ENCODE data around the gene PSMC3.
A peak's percentile ranks its signal among the peaks of the same experiment; 100 is the strongest.

PSMC3 gene

GRCh38 chr11:47413351-47413750 is 12.9 kb downstream of the PSMC3 start:
- no peak for DNase-seq (ENCODE audit: low spot score)

DNA sequence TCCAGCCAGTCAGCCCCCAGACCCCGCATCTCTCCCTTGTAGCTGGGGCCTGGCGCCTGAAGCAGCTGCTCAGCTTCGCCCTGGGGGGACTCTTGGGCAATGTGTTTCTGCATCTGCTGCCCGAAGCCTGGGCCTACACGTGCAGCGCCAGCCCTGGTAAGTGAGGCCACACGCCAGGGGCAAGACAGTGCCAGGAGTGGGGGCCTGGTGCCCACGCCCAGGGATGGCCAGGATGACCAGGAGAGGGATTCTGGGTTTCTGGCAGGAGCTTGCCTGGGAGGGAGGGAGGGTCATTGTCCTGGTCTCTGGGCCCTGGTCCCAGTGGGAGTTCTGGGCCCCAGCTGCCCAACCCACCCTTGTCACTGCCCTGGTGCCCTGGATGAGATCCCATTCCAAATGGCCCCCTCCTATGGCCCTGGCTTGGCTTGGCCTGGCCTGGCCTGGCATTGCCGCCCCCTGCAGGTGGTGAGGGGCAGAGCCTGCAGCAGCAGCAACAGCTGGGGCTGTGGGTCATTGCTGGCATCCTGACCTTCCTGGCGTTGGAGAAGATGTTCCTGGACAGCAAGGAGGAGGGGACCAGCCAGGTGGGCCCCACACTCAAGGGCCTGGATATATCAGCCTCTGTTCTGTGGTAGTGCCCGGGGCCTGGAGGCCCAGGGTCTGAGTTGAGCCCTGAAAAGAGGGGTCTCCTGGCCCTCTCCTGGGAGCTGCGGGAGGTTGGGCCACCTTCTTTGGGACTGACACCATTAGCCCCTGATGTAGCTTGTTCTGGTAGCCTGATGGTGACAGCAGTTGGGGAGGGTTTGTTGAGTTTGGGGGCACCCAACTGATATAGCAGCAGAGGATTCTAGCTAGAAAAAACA is 14.1 kb downstream of the PSMC3 start:
- DNase-seq (ENCODE audit: low spot score): peak; percentile 59

GRCh38 chr11:47410370-47411264 is 15.6 kb downstream of the PSMC3 start:
- DNase-seq (ENCODE audit: low spot score): no peak

DNA sequence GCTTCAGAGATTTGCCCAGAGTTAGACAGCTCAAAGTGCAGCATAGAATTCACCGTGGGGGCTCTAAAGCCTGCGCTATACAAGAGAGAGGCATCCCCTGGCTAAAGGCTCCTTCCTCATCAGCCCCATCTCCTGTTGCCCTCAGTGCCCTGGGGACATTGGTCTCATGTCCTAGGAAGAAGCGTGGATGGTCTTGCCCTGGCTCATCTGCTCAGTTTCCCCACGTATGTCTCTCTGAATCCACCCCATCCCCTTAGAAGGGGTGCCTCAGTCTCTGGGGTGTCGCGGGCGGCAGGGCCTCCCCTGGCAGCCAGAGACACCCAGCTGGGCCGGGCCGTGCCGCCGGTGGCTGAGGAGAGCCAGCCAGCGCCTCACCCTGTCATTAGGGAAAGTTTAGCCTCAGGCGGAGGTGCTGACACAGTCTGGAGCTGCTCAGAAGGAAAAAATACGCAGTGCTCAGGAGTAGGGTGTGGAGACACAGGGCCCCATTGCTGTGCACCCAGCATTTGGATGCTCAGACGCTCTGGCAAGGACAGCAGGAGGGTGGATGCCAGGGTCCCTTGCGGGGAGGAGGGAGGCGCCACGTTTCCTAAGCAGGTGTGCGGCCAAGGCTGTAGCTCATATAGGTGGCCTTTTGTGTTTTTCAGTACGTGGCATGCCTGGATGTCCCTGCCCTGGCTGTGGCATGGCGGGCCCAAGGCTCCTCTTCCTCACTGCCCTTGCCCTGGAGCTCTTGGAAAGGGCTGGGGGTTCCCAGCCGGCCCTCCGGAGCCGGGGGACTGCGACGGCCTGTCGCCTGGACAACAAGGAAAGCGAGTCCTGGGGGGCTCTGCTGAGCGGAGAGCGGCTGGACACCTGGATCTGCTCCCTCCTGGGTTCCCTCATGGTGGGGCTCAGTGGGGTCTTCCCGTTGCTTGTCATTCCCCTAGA is 16.5 kb downstream of the PSMC3 start:
- DNase-seq (ENCODE audit: low spot score): no peak

DNA sequence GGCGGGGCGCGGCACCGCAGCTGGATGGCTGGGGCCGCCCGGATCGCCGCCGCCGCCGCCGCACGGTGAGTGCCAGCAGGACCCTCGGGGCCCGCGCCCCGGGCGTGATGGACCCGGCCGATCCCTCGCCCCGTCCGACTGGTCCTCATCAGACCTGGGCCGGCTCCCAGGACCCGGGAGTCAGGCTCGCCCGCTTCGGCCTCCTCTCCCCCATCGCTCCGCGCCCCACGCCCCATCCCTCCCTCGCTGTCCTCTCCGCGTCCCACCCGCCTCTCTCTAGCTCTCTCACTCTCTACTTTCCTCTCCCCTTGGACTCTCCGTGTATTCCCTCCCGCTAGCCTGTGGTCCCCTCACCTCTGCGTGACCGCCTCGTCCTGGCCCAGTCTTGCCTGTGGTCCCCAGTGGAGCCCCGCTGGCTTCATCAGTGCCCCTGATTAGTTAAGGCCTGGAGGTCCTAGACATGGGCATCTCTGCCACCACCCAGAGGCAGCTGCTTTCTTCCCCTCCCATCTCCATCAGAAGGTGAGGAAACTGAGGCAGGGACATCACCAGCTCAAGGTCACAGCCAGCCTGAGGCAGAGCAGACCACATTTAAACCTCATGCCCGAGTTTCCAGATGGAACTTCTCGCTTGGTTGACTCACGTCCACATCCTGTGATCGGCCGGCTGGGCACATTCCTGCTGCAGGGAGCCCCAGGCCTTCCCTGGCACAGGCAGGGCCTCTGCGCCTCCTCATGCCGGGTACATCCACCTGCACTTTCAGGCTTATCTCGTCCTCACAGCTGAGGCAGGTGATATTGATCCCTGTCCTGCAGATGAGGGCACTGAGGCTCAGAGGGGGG is 17.4 kb downstream of the PSMC3 start:
- peak; percentile 87 for DNase-seq (ENCODE audit: low spot score)

DNA sequence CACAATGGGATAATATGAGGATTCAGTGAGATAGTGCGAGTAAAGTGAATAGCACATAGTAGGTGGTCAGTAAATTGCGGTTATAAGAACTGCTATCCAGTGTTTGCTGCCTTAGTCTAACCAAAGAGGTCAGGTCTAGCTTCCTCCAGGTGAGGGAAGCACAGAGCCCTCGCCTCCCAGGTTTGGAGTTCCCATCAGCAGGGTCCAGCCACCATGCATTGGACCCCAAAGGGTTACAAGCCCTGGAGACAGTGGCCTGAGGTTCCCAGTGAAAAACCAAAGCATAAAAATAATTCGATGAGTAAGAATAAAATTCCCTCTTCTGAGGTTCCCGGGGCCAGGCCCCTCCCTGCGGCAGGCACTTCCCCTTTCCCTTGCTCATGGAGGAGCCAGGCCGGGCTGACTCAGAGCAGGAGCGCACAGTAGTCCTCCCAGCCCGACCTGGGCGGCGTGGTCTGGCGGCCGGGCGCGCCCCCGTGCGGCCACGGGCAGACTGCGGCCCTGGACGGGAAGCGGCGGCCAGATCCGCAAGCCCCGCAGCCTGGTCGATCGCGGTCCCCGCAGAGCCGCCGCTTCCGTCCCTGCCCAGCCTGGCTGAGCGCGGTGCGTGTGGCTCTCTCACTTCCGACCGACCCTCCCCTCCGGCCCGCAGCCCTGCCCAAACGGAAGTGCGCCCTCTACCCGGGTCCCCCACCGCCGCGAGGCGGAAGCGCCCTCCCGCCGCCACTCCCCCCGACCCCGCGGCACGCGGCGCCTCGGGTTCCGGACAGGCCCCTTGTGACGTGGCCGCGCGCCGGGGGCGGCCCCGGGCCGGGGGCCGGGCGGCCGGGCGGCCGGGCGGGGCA is 18.3 kb downstream of the PSMC3 start, which contains the start of gene SLC39A13:
SLC39A13 (plus strand) TSS at position 845 of the 845 bp plus-strand sequence. CDS start 1,505 bp downstream, outside the sequence.
- peak; percentile 95 for DNase-seq (ENCODE audit: low spot score)

DNA sequence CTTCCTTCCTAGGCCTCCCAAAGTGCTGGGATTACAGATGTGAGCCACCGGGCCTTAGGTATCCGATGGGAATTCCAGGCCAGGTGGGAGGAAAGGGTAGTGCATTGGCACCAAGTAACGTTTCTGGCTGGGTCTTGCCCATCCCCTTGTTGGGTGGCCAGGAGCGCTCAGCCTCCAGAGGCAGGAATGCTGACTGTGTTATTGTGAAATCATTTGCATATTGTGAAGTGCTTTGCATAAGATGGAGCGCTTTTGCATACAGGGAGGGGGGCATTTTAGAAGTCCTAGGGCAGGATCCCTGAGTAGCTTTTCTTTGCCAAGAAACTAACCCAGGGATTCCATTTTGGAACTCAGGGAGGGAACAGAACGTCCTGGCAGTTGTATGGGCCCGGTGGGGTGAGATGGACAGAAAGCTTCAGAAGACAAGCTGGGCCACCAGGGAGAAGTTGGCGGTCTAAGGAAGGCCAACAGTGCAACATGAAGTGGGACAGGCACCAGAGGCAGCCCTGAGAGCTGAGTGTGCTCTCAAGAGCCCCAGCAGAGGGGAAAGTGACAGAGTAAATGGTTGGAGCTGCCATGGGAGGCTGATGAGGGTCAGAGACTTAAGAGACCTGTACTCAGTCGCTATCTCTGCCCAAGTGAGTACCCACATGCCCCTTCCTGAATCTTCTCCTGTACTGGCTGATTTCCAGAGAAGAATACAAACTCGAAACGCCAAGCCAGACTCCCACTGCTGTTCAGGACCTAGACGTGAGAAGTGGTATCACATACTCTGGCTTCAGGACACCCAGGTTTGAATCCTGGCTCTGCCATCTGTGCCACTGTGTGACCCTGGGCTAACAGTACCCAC is 19.1 kb downstream of the PSMC3 start:
- DNase-seq (ENCODE audit: low spot score): no peak

GRCh38 chr11:47403571-47403970 is 22.7 kb downstream of the PSMC3 start:
- no peak for DNase-seq (ENCODE audit: low spot score)

DNA sequence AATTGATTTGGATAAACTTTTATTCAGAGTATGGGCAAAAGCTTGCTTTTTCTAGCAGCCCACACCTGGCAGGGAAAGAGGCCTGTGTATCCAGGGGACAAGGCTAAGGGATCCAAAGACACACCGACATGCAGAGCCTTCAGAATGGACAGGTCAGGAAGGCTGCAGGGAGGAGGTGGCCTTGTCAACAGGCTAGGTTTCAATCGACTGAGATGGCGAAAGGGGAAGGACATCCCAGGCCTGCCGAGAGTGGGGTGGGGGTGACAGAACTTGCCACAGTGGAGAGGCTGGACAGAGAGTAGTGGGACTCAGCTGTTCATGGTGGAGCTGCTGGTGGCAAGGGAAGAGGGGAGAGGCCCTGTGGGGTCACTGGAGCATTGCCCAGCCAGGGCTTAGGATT is 23.1 kb downstream of the PSMC3 start:
- no peak for DNase-seq (ENCODE audit: low spot score)

- DNase-seq (ENCODE audit: low spot score): no peak
These were observed 25.4 kb downstream of the PSMC3 start for GRCh38 chr11:47400768-47401279.

DNA sequence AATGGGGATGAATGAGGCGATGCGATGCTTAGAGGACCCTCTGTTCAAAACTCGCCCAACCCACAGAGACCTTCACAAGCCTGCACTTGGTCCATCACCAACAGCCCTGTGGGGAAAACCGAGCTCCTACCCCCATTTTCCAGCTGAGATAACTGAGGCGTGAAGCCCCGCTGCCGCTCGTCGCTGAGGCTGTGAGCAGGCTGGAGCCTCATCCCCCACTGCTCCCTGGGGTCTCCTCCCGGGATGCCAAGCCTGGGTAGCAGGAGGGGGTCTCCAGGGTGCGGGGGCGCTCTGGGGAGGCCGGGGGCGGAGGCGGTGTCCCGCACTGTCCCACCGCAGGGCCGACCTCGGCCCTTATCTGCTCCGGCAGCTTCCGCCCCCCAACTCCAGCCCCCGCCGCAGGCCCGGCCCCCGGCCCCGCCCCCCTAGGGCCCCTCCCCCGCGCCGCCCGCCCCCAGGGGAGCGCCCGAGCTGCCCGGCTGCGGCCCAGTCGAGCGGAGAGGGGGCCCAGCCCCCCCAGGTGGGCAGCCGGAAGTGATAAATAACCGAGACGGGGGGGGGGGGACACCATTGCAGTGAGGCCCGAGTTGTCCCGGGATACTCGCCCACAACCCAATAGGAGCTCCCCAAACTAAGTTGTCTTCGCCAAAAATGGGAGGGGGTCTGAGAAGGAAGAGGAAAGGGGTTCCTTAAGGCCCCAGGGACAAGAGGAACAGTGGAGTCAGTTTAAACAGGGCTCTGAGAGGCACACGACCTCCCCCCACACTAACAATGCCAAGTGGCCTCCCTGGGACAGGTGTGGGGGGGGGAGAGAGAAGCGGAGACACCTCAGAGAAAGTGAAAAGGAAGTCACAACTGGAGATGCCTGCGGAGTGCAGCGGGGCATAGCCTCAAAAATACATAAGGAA is 26.1 kb downstream of the PSMC3 start:
- DNase-seq (ENCODE audit: low spot score): no peak

DNA sequence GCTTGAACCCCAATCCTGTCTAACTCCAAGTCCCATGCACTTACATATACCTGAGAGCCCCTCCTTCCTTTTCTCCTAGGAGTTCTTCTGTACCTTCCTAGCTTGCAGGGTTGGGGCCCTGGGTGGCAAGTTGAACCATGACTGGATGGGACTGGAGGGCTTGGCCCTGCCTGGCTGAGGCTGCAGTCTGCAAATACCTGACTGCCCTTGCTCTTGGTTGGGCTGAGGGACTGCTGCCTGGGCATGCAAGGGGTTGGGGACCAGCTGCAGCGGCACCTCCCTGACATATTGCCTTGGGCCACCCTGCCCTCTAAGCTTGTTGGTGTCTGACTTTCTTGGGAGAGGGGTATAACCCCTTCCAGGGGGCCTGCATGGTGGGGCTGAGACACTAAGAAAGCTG is 27.7 kb downstream of the PSMC3 start:
- no peak for DNase-seq (ENCODE audit: low spot score)

DNA sequence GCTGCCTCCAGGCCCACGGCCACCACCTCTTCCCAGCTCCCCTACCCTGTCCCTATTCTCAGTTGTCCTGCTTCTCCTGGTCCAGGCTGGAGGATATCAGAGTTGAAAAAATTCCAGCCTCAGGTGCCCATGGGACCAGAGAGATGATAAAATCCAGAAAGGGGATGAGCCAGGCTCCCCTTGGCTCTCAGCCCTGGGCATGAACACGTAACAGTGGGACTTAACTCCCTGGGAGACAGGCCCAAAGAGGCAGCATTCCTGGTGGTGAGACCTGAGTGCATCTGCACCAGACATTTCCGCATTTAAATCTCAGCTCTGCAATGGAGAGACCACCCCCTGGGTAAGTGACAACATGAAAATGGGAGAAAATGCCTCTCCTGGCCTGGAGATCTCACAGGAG is 28.2 kb downstream of the PSMC3 start:
- DNase-seq (ENCODE audit: low spot score): no peak

- DNase-seq (ENCODE audit: low spot score): no peak
These were observed 30.3 kb downstream of the PSMC3 start for GRCh38 chr11:47396049-47396320.

GRCh38 chr11:47395223-47396048 is 30.8 kb downstream of the PSMC3 start:
- DNase-seq (ENCODE audit: low spot score): no peak

DNA sequence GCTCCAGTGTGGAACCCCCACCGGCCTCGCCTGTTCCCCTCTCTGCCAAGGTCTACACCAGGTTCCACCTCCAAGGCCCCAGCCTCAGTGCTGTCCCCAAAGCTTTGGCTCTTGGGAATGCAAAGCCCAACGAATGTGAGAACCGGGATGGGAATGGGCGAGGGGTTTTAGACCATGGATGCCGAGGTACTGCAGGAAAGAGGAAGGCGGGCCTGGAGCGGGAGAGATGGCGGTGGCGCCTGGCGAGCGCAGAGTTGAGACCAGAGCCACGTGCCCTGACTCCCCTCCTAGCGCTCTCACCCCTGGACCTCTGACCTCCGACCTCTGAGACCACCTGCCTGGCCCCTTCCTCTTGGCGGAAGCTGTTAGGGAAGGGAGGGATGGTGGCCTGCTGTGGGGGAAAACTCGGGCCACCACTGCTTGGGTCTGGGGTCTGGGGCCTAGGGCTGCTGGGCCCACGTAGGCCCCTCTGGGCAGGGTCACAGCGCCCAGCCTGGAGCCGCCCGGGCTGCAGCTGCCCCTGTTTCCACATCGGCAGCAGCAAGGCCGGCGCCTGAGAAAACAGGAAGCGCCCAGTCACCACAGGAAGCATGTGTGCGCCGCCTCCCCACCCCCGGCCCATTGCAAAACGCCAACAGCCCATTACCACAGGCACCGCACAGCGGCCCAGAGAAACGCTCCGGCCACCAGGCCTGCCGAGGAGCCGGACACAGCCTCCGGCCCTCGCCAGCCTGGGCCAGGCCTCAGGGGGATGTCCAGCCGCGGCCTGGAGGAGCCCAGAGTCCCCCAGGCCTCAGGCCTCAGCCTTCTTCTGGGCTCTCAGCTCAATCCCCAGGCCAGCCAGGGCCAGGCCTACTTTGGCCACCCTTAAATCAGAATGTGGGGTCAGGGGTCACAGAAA is 31.7 kb downstream of the PSMC3 start:
- DNase-seq (ENCODE audit: low spot score): peak; percentile 84
